HEK293 (cell line): ENCODE measurements around the gene MYOD1.

Experiments
- AEBP2 ChIP-seq: fragments of 450-650 bp; formaldehyde crosslinking; IDR thresholded peaks from 2 replicates; pipeline ENCODE4 v1.5.1; 2016; ENCODE audit warnings: missing biosample characterization, missing genetic modification characterization, borderline replicate concordance
- BCL11A ChIP-seq: fragments of 450-650 bp; formaldehyde crosslinking; IDR thresholded peaks from 2 replicates; pipeline ENCODE4 v1.5.1; 2016; ENCODE audit warnings: low read depth, missing biosample characterization, missing genetic modification characterization
- GLIS1 ChIP-seq: fragments of 450-650 bp; formaldehyde crosslinking; IDR thresholded peaks from 2 replicates; pipeline ENCODE4 v1.5.1; 2016; ENCODE audit warnings: missing biosample characterization, missing genetic modification characterization
- PATZ1 ChIP-seq: fragments of 450-650 bp; formaldehyde crosslinking; IDR thresholded peaks from 2 replicates; pipeline ENCODE4 v1.5.1; 2016; ENCODE audit warnings: missing biosample characterization, missing genetic modification characterization
- PRDM1 ChIP-seq: fragments of 450-650 bp; formaldehyde crosslinking; IDR thresholded peaks from 2 replicates; pipeline ENCODE4; 2016; ENCODE audit warnings: missing biosample characterization, missing genetic modification characterization
- ZNF133 ChIP-seq: fragments of 450-650 bp; formaldehyde crosslinking; IDR thresholded peaks from 2 replicates; pipeline ENCODE4 v1.5.1; 2016; ENCODE audit warnings: missing biosample characterization, missing genetic modification characterization
- ZNF184 ChIP-seq: fragments of 450-650 bp; IDR thresholded peaks from 2 replicates; pipeline ENCODE4 v1.5.1; 2018; ENCODE audit warnings: missing biosample characterization, mild to moderate bottlenecking, missing genetic modification characterization
- ZNF223 ChIP-seq: fragments of 450-650 bp; formaldehyde crosslinking; IDR thresholded peaks from 2 replicates; pipeline ENCODE4 v1.5.1; 2016; ENCODE audit warnings: missing biosample characterization, missing genetic modification characterization
- ZNF280D ChIP-seq: fragments of 450-650 bp; formaldehyde crosslinking; IDR thresholded peaks from 2 replicates; pipeline ENCODE4 v1.5.1; 2016; ENCODE audit warnings: missing biosample characterization, missing genetic modification characterization
- ZNF324 ChIP-seq: fragments of 450-650 bp; formaldehyde crosslinking; IDR thresholded peaks from 2 replicates; pipeline ENCODE4 v1.5.1; 2016; ENCODE audit warnings: missing biosample characterization, missing genetic modification characterization
- ZNF341 ChIP-seq: fragments of 450-650 bp; formaldehyde crosslinking; IDR thresholded peaks from 2 replicates; pipeline ENCODE4; 2016; ENCODE audit warnings: low read depth, missing biosample characterization, missing genetic modification characterization
- ZNF350 ChIP-seq: fragments of 450-650 bp; formaldehyde crosslinking; IDR thresholded peaks from 2 replicates; pipeline ENCODE4 v1.5.0; 2017; ENCODE audit warnings: missing biosample characterization, mild to moderate bottlenecking, missing genetic modification characterization
- ZNF394 ChIP-seq: fragments of 450-650 bp; formaldehyde crosslinking; IDR thresholded peaks from 2 replicates; pipeline ENCODE4 v1.5.1; 2016; ENCODE audit warnings: missing biosample characterization, missing genetic modification characterization, mild to moderate bottlenecking, moderate library complexity, borderline replicate concordance
- ZNF513 ChIP-seq: fragments of 450-650 bp; IDR thresholded peaks from 2 replicates; pipeline ENCODE4 v1.5.1; 2018; ENCODE audit warnings: missing biosample characterization, missing genetic modification characterization
- ZSCAN18 ChIP-seq: fragments of 450-650 bp; formaldehyde crosslinking; IDR thresholded peaks from 2 replicates; pipeline ENCODE4 v1.5.1; 2016; ENCODE audit warnings: missing biosample characterization, missing genetic modification characterization
- TF ChIP-seq, protein P1 (sequence below): fragments of 450-650 bp; formaldehyde crosslinking; IDR thresholded peaks from 2 replicates; pipeline ENCODE4 v1.5.1; 2017; ENCODE audit warnings: missing biosample characterization, mild to moderate bottlenecking, missing genetic modification characterization, moderate library complexity
- TF ChIP-seq, protein P2 (sequence below): fragments of 450-650 bp; formaldehyde crosslinking; IDR thresholded peaks from 2 replicates; pipeline ENCODE4 v1.5.1; 2016; ENCODE audit warnings: missing biosample characterization, missing genetic modification characterization, borderline replicate concordance
- TF ChIP-seq, protein P3 (sequence below): fragments of 450-650 bp; formaldehyde crosslinking; IDR thresholded peaks from 2 replicates; pipeline ENCODE4 v1.5.1; 2016; ENCODE audit warnings: missing biosample characterization, missing genetic modification characterization

MYOD1 gene

GRCh38 chr11:17734986-17735817, 15.8 kb downstream of the MYOD1 start (continued):
- TF ChIP-seq ZSCAN18 (tag by site-specific recombination) (no peak), PATZ1 (tag by site-specific recombination) (peak; percentile 63), PRDM1 (tag by site-specific recombination) (no peak), ZNF184 (tag by site-specific recombination) (no peak), ZNF341 (tag by site-specific recombination) (0 out of 2 replicates have a peak, but pooled peaks have one; percentile 10), GLIS1 (tag by site-specific recombination) (peak; percentile 92), ZNF280D (tag by site-specific recombination) (no peak), ZNF324 (tag by site-specific recombination) (no peak), ZNF394 (tag by site-specific recombination) (no peak), BCL11A (tag by site-specific recombination) (no peak), ZNF350 (no peak), ZNF223 (tag by site-specific recombination) (no peak), AEBP2 (tag by site-specific recombination) (no peak), ZNF133 (tag by site-specific recombination) (no peak), ZNF513 (tag by site-specific recombination) (no peak)
- TF ChIP-seq, protein P1, sequence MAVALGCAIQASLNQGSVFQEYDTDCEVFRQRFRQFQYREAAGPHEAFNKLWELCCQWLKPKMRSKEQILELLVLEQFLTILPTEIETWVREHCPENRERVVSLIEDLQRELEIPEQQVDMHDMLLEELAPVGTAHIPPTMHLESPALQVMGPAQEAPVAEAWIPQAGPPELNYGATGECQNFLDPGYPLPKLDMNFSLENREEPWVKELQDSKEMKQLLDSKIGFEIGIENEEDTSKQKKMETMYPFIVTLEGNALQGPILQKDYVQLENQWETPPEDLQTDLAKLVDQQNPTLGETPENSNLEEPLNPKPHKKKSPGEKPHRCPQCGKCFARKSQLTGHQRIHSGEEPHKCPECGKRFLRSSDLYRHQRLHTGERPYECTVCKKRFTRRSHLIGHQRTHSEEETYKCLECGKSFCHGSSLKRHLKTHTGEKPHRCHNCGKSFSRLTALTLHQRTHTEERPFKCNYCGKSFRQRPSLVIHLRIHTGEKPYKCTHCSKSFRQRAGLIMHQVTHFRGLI (tag by site-specific recombination), result peak; percentile 40; the same call in 1 of the 2 replicates
- TF ChIP-seq, protein P2, sequence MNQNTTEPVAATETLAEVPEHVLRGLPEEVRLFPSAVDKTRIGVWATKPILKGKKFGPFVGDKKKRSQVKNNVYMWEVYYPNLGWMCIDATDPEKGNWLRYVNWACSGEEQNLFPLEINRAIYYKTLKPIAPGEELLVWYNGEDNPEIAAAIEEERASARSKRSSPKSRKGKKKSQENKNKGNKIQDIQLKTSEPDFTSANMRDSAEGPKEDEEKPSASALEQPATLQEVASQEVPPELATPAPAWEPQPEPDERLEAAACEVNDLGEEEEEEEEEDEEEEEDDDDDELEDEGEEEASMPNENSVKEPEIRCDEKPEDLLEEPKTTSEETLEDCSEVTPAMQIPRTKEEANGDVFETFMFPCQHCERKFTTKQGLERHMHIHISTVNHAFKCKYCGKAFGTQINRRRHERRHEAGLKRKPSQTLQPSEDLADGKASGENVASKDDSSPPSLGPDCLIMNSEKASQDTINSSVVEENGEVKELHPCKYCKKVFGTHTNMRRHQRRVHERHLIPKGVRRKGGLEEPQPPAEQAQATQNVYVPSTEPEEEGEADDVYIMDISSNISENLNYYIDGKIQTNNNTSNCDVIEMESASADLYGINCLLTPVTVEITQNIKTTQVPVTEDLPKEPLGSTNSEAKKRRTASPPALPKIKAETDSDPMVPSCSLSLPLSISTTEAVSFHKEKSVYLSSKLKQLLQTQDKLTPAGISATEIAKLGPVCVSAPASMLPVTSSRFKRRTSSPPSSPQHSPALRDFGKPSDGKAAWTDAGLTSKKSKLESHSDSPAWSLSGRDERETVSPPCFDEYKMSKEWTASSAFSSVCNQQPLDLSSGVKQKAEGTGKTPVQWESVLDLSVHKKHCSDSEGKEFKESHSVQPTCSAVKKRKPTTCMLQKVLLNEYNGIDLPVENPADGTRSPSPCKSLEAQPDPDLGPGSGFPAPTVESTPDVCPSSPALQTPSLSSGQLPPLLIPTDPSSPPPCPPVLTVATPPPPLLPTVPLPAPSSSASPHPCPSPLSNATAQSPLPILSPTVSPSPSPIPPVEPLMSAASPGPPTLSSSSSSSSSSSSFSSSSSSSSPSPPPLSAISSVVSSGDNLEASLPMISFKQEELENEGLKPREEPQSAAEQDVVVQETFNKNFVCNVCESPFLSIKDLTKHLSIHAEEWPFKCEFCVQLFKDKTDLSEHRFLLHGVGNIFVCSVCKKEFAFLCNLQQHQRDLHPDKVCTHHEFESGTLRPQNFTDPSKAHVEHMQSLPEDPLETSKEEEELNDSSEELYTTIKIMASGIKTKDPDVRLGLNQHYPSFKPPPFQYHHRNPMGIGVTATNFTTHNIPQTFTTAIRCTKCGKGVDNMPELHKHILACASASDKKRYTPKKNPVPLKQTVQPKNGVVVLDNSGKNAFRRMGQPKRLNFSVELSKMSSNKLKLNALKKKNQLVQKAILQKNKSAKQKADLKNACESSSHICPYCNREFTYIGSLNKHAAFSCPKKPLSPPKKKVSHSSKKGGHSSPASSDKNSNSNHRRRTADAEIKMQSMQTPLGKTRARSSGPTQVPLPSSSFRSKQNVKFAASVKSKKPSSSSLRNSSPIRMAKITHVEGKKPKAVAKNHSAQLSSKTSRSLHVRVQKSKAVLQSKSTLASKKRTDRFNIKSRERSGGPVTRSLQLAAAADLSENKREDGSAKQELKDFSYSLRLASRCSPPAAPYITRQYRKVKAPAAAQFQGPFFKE, result no peak
- TF ChIP-seq, protein P3, sequence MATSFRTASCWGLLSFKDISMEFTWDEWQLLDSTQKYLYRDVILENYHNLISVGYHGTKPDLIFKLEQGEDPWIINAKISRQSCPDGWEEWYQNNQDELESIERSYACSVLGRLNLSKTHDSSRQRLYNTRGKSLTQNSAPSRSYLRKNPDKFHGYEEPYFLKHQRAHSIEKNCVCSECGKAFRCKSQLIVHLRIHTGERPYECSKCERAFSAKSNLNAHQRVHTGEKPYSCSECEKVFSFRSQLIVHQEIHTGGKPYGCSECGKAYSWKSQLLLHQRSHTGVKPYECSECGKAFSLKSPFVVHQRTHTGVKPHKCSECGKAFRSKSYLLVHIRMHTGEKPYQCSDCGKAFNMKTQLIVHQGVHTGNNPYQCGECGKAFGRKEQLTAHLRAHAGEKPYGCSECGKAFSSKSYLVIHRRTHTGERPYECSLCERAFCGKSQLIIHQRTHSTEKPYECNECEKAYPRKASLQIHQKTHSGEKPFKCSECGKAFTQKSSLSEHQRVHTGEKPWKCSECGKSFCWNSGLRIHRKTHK (tag by site-specific recombination), result no peak
